GM18951 (cell line): ENCODE results near the gene NPAS3.

Experiments used
- POLR2A ChIP-seq: IDR thresholded peaks from 4 replicates; pipeline ENCODE4 v1.6.1; 2011; ENCODE audit warnings: mild to moderate bottlenecking; ENCODE audit not compliant: insufficient read length, insufficient read depth; ENCODE audit errors: extremely low read depth
- in situ Hi-C: fragments of 300-500 bp; cut with MboI; formaldehyde crosslinking; loops from one replicate; pipeline ENCODE4 v1.12.0; 2022; ENCODE audit warnings: low sequenced_read_pairs, mixed read lengths, inconsistent platforms; ENCODE audit not compliant: unreplicated experiment

The NPAS3 gene

DNA sequence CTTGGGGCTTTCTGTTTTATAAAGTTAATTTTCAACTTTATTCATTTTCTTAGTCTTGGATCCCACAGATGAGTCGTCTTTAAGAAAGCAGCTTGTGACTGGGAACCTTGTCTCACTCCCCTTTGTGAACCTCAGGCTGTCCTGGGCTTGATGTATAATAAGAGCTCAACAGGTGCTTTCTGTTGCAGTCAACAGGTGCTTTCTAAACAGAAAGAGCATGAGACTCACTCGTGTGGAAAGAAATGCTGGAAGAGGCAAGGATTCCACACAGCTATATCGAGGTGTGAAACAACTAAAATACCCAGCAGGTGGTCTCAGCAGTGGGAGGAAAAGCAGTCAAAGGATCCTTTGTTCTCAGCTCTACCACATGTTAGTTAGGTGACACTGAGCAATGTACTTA lies 613.3 kb downstream of the NPAS3 start:
- no peak for TF ChIP-seq POLR2A
- in situ Hi-C loops = no loop called here

DNA sequence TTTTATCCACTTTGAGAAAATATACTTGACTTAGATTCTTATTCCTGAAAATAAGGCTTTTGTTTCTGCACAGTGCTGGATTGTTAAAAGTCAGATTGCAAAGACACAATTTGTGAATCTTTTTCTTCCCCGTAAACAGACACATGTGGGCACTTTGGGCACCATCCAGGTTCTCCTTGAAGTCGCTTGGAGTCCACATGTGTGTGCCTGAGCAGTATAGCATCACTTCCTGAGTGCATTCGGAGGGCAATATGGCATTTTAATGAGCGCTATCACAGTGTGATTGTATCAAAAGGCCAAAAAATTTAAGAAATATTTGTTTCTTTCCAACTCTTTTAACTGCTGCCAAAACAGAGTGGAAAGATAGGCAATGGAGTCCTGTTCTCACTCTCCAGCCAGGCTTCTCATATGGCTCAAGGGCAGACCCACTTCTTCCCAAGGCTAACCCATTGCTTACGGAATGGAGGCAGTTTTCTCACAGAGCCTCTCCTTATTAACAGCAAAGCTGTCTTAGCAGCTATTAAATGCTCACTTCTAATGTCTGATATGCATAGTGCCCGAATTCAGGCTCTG lies 615.1 kb downstream of the NPAS3 start:
- TF ChIP-seq POLR2A = no peak
- in situ Hi-C loops = no loop called here

DNA sequence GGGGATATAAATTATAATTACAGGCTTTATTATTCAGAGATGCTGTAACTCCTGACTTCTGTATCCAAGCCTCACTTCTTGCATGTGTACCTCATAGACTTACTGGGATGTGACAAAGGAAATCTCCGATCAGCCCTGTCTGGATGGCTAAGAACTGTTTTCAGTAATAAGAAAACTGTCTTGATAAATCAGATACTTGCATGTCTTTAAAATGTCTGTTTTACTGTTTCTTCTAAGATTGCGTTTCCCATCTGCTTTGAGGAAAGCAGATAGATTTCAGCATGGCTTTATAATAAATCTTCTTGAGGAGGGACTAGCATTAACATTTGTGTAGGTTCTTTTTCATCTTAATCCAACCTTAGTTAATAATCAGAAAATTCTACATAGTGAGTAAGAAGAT lies 616.3 kb downstream of the NPAS3 start:
- no peak for TF ChIP-seq POLR2A
- in situ Hi-C loops = no loop called here

DNA sequence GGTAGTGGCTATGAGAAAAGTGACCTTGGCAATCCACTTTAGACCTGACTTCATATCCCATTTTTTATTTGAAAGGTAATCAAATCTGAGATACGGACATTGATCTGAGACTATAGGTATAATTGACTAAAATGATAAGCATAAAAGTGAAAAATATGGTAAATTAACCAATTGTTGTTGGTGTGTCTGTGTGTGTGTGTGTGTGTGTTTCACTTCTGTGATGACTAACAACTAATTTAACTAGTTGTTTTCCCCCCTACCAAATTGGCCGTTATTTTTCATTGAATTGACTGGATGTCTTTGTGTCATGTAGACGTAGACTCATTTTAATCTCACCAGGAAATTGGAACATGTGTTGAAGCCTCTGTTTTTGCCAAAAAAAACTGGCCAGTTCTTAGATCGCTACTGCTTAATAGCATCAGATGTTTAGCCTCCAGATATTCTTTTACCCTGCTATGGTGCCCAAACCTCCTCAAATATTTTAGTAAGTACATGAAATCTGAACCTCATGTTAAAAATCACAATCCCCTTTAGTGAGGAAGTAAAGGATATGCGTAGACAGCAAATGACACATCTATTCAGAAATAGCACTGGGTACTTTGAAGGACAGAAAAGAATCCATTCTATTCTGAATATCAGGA lies 617.2 kb downstream of the NPAS3 start:
- in situ Hi-C loops = no loop called here
- no peak for TF ChIP-seq POLR2A

DNA sequence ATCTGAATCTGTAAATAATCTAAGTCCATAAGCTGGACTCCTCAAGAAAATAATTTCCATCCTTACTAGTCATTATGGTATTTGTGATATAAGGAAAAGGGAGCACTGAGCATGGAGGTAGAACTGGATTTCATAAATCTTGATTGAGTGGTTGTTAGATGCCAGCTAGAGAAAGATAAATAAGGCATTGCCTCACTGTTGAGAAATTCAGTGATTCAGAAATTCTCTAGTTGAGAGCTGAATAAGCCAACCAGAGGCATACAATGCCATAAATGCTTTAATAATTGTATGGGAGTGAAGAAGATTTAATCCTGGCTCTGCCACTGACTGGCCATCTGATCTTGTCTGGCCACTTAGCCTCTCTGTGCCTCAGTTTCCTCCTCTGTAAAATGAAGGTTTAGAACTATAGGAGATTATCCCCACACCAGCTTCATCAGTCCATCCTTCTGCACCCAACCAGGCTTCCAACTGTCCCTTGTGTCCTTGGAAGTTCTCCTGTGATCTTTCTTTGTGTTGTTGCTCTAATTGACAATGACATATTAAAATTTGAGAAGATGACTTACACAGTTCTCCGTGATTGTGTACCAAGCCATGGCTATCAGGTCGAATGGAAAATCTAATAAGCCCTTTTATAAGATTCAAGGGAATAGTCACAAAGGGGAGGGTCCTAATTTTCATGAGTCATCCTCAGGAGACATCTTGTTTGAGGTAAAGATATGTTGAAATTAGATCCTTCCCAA lies 617.9 kb downstream of the NPAS3 start:
- in situ Hi-C loops = no loop called here

DNA sequence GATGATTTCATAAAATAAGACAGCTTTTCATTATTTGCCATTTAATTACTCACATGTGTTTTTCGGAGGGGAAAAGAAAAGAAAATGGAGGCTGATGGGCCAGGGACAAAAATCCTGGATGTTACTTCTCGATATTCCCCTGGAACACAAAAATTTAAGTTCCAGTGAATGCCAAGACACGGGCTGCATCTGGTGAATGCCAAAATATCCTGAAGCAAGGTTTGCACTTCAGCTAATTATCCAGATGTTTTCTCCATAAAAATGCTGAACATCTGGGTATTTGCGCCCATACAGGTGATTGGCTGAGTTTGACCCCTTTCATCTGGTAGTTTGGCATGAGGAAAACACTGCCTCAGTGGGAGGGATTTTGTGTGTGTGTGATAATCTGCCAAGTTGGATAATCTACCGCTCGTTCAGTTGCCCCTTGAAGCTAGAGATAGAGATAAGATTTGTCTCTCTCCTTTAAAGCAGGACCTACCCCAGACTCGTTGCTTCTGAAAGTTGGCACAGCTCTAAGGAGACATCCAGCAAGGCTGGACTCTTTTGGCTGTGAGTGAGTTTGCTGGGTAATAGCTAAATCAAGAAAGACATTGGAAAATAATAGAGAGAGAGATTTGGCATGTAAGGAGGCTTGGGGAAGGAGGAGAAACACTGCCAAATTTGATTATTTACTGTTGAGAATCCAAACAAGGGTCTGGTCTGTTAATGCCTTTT lies 622.2 kb downstream of the NPAS3 start:
- TF ChIP-seq POLR2A = no peak
- in situ Hi-C loops = no loop called here

More for the DNA sequence above, 617.9 kb downstream of the NPAS3 start:
- TF ChIP-seq POLR2A = no peak

DNA sequence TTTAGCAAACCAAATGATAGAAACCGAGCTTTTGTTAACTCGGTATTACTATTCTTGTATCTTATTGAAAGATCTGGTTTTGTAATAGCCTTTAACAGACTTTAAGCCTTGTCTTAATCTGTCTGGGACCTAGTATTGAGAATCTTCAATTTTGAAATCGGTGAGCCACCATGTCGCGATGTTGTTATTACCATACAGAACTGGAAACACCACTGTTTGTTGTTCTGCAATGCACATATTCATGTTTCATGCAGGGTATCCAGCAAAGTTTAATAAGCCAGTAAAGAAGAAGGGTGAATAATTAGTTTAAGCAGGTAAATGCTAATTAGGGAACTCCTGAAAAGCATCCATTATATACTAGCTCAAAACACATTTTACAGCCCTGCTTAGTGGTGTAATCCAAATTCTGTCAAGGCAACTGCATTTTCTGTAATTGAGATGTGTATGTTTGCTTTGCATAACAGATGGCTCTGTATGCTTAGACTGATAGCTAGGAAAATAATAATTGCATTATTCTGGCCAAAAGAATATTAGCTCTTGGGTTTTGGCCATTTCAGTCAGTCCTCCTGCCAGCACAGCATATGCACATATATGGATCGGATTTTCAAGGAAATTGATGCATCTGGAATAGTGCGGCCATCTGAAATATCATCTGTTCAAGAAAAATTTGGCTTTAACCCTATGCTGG lies 623.0 kb downstream of the NPAS3 start:
- TF ChIP-seq POLR2A = no peak
- in situ Hi-C loops = no loop called here

DNA sequence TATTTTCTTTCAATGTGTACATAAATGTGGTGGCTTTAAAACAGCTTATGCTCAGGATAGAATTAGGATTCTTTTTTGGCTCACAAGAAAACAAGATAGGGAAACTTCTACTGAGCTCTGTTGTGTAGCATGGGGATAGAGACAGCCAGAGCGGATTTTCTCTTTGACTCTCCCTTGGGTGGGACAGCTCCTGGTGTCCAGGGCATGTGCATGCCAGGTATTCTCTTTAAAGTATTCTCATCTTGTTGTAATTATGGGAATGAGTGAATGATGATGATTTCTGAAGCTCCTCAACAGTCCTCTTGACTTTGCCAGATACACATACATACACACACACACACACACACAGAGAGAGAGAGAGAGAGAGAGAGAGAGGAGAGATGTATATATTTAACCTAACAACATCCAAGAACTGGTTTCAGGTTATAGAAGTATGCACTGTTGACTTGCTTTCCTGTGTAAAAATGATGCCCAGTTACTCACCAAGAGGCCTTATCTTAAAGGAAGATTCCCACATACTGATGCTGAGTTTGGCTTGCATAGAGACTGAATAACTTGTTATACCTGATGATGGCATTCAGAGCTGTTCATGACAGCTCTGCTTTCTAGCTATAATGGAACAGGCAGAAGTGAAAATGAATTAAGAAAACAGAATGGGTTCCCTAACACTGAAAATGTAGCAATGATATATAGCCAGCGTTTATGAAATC lies 624.7 kb downstream of the NPAS3 start:
- in situ Hi-C loops = no loop called here
- no peak for TF ChIP-seq POLR2A

DNA sequence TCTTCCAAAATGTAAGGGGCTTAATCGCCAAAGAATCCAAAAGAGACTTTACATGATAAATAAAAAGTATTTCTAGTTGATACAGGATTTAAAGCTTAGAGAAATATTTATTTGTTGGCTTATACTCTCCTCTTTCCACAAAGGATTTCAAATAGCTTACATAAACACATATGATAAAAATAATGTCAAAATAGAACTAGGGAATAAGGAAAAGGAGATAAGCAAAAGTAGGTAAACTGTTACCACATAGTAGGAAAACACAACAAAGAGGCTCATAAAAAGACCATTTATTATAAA lies 625.2 kb downstream of the NPAS3 start:
- no peak for TF ChIP-seq POLR2A
- in situ Hi-C loops = no loop called here

DNA sequence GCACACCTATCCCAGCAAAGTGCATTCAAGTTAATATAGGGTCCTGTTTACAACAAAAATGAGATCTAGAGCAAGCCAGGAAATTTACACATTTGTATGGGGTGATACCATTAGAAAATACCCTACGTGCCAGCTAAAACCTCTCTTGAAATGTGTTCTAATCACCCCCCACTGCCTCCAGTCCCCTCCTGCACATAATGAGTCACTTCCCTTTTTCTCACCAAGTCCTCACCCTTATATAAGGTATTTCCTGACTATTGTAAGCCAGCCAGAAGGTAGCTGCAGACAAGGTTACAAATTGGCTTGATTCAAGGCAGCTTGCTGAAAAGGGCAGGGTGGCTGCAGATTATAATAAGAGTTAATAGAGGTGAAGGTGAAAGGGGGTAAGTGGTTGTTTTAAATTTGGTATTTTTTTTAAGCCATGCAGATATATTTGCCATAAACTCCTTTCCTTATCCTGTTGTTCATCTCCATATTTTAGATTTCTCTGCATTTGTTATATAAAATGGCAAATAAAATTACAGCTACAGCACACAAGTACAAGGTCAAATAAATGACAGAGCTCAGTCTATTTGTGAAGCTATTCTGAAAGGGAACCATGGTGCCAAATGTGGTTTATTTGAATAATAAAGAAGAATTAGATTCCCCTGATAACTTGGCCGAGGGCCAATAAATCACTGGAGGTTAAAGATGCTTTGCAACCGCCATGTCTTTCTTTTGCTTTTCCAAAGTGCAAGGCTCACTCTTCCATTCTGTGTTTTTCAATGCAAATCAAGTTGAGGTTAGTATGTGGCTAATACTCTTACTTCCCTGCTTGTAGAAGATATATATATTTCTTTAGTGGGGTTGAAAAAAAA lies 626.3 kb downstream of the NPAS3 start:
- in situ Hi-C loops = no loop called here
- TF ChIP-seq POLR2A = no peak

DNA sequence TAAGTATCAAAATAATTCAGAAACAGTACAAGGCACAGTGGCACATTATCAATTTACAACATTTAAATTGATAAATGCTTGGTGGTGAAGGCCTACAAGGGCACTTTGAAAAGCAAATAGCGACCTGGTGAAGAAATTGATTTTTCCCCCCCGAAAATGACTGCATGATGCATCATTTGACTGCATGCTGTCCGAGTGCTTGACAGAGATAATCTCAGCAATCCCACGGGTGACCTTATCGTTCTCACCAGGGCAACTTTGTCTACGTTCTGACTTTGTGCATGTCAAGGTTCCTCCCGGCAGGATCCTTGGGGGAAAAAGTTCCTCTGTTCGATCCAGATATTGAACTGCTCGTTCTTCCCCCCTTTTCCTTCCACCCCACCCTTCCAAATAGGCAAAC lies 627.4 kb downstream of the NPAS3 start:
- in situ Hi-C loops = no loop called here

More for the DNA sequence above, 627.4 kb downstream of the NPAS3 start:
- TF ChIP-seq POLR2A = no peak
